Type B pancreatic cell (in vitro differentiated cells): ENCODE measurements around the gene GPRC5A. TPM values are rescaled to one million over a fixed set of nuclear protein-coding genes. Genes with fewer than 3 reads are reported as not detected.

Experiments
- DNase-seq: peaks from one replicate; pipeline ENCODE4 v3.0.0; 2021; ENCODE audit warnings: mixed read lengths; ENCODE audit not compliant: unreplicated experiment; ENCODE audit errors: extremely low spot score
- H3K27ac Mint-ChIP-seq: 2 replicates; pipeline ENCODE4 v1.8.0; 2021; ENCODE audit warnings: mild to moderate bottlenecking, mixed read lengths
- H3K27me3 Mint-ChIP-seq: 2 replicates; pipeline ENCODE4 v1.8.0; 2021; ENCODE audit warnings: mixed read lengths
- H3K36me3 Mint-ChIP-seq: 2 replicates; pipeline ENCODE4 v1.8.0; 2021; ENCODE audit warnings: mixed read lengths
- H3K4me1 Mint-ChIP-seq: one replicate; pipeline ENCODE4 v1.8.0; 2021; ENCODE audit warnings: mixed read lengths; ENCODE audit not compliant: unreplicated experiment
- H3K4me3 Mint-ChIP-seq: 2 replicates; pipeline ENCODE4 v1.8.0; 2021; ENCODE audit warnings: mild to moderate bottlenecking, mixed read lengths
- H3K9me3 Mint-ChIP-seq: 2 replicates; pipeline ENCODE4 v1.8.0; 2021; ENCODE audit warnings: mixed read lengths
- total RNA-seq: library from RNA; stranded (reverse); gene quantifications from 2 replicates; pipeline ENCODE4 v1.2.1, GENCODE V29; 2021; ENCODE audit warnings: low replicate concordance
- TF ChIP-seq, protein P1 (sequence below): fragments of 200-600 bp; sonication (generic); conservative IDR thresholded peaks from 2 replicates; pipeline ENCODE4 v1.5.0; 2021; ENCODE audit warnings: antibody characterized with exemption, mild to moderate bottlenecking

Gene GPRC5A
- total RNA-seq, 1 donor from 2014 or later = 152 TPM

DNA sequence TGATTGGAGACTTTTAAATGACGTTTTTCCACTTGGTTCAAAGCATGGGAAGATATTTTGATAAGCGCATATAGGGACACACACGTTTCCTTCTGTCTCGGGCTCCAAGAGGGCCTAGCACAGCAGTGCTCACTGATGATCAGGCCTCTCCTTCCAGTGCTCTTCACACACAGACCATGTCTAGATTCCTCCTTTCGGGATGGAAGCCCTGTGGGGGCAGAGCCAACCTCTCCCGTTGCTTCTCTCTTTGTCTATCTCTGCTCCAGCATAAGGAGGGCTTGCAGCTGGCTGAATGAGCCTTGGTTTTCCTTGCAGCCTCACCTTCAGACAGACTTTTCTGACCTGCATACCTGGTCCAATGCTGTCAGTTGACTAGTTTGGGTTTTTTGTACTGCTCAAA is 38.3 kb downstream of the GPRC5A start:
- no peaks in the 10 kb centered on the region for H3K4me1 Mint-ChIP-seq
- H3K4me3 Mint-ChIP-seq = no peak overlapping the region
- H3K9me3 Mint-ChIP-seq = no peaks in the 10 kb centered on the region
- TF ChIP-seq, protein P1, sequence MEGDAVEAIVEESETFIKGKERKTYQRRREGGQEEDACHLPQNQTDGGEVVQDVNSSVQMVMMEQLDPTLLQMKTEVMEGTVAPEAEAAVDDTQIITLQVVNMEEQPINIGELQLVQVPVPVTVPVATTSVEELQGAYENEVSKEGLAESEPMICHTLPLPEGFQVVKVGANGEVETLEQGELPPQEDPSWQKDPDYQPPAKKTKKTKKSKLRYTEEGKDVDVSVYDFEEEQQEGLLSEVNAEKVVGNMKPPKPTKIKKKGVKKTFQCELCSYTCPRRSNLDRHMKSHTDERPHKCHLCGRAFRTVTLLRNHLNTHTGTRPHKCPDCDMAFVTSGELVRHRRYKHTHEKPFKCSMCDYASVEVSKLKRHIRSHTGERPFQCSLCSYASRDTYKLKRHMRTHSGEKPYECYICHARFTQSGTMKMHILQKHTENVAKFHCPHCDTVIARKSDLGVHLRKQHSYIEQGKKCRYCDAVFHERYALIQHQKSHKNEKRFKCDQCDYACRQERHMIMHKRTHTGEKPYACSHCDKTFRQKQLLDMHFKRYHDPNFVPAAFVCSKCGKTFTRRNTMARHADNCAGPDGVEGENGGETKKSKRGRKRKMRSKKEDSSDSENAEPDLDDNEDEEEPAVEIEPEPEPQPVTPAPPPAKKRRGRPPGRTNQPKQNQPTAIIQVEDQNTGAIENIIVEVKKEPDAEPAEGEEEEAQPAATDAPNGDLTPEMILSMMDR = no peak
- no peak for DNase-seq
- H3K27ac Mint-ChIP-seq = no peak overlapping the region
- H3K36me3 Mint-ChIP-seq = peaks cover 25% of the 10 kb centered on the region
- H3K27me3 Mint-ChIP-seq = peaks cover 4% of the 10 kb centered on the region

GRCh38 chr12:12930633-12931219 is 39.4 kb downstream of the GPRC5A start:
- no peaks in the 10 kb centered on the region for H3K4me1 Mint-ChIP-seq
- no peak overlapping the region for H3K27ac Mint-ChIP-seq
- H3K27me3 Mint-ChIP-seq = peaks cover 4% of the 10 kb centered on the region
- no peak for DNase-seq
- H3K9me3 Mint-ChIP-seq = no peaks in the 10 kb centered on the region
- TF ChIP-seq, protein P1 = no peak
- H3K36me3 Mint-ChIP-seq = peaks cover 25% of the 10 kb centered on the region
- no peak overlapping the region for H3K4me3 Mint-ChIP-seq

- H3K4me1 Mint-ChIP-seq = no peaks in the 10 kb centered on the region
- DNase-seq = no peak
- H3K9me3 Mint-ChIP-seq = no peaks in the 10 kb centered on the region
Measured at GRCh38 chr12:12933742-12934141, 42.4 kb downstream of the GPRC5A start.

GRCh38 chr12:12934556-12934955 is 43.2 kb downstream of the GPRC5A start:
- no peak for DNase-seq
- H3K36me3 Mint-ChIP-seq = peaks cover 25% of the 10 kb centered on the region
- no peak overlapping the region for H3K27ac Mint-ChIP-seq
- no peaks in the 10 kb centered on the region for H3K4me1 Mint-ChIP-seq
- H3K4me3 Mint-ChIP-seq = no peak overlapping the region
- H3K9me3 Mint-ChIP-seq = no peaks in the 10 kb centered on the region
- TF ChIP-seq, protein P1 = no peak
- H3K27me3 Mint-ChIP-seq = no peaks in the 10 kb centered on the region

More at GRCh38 chr12:12933742-12934141, 42.4 kb downstream of the GPRC5A start:
- Mint-ChIP-seq H3K27me3 (no peaks in the 10 kb centered on the region), H3K27ac (peak overlapping the region; percentile 32), H3K4me3 (no peak overlapping the region), H3K36me3 (peaks cover 25% of the 10 kb centered on the region)
- TF ChIP-seq, protein P1 = no peak

GRCh38 chr12:12936983-12937491 is 45.7 kb downstream of the GPRC5A start:
- H3K36me3 Mint-ChIP-seq = peaks cover 11% of the 10 kb centered on the region
- no peaks in the 10 kb centered on the region for H3K9me3 Mint-ChIP-seq
- TF ChIP-seq, protein P1 = no peak
- no peak for DNase-seq
- no peaks in the 10 kb centered on the region for H3K4me1 Mint-ChIP-seq
- H3K27ac Mint-ChIP-seq = no peak overlapping the region
- no peak overlapping the region for H3K4me3 Mint-ChIP-seq
- no peaks in the 10 kb centered on the region for H3K27me3 Mint-ChIP-seq
